B cell (primary cell): ENCODE data around the gene SLC30A7.

Source experiments
- CTCF ChIP-seq: fragments of 200-600 bp; IDR thresholded peaks from one replicate; pipeline ENCODE4 v1.8.0; 2022; ENCODE audit warnings: antibody characterized with exemption, mild to moderate bottlenecking
- EZH2 ChIP-seq: IDR thresholded peaks from 2 replicates; pipeline ENCODE4 v1.6.1; 2012; ENCODE audit warnings: borderline replicate concordance, low read depth, mild to moderate bottlenecking, moderate library complexity, low read length; ENCODE audit not compliant: insufficient read depth, poor library complexity, severe bottlenecking

- TF ChIP-seq EZH2 (no peak), CTCF (no peak)
Observed at GRCh38 chr1:101004670-101005069, 108.8 kb downstream of the SLC30A7 start.
